GM23248 (cell line): ENCODE results near the gene PAK6.

Experiments
- EZH2 ChIP-seq: fragments of 200-600 bp; sonication (generic); IDR thresholded peaks from 2 replicates; pipeline ENCODE4 v1.6.1; 2018; ENCODE audit warnings: antibody characterized with exemption, mild to moderate bottlenecking; ENCODE audit not compliant: insufficient read depth, poor library complexity, severe bottlenecking
- EZH2phosphoT487 ChIP-seq: fragments of 200-600 bp; sonication (generic); IDR thresholded peaks from 2 replicates; pipeline ENCODE4 v1.6.1; 2018; ENCODE audit warnings: antibody characterized with exemption, moderate library complexity, mild to moderate bottlenecking, low read depth; ENCODE audit not compliant: insufficient read depth

GRCh38 chr15:40273428-40273827, 34.6 kb downstream of the PAK6 start:
- no peak for TF ChIP-seq EZH2
- no peak for TF ChIP-seq EZH2phosphoT487
